ENCODE data around the gene SMIM38.

GRCh38 chr11:69192301-69192721 is 36.6 kb downstream of the SMIM38 start:
- TF ChIP-seq EZH2 (IDR thresholded peaks at IDR 0.05; ENCODE audit: borderline replicate concordance, low read length) (no peak), CTCF (IDR thresholded peaks at IDR 0.05; ENCODE audit: low read length) (no peak)
